H1 (cell line): ENCODE measurements around the gene CNN3.

Experiments used
- CBX5 ChIP-seq: fragments of 300-800, 300-1000 bp; sonication (generic); IDR thresholded peaks from 2 replicates; pipeline ENCODE4 v1.7.1; 2016; ENCODE audit warnings: antibody characterized with exemption, low read length, low read depth
- EP300 ChIP-seq, 2 experiments: IDR thresholded peaks; 1 replicate in 1 of 2; 2 replicates in 1 of 2; pipeline ENCODE4 v1.6.1; 2011 to 2012; ENCODE audit warnings: low read depth in 2 of 2, low read length in 2 of 2, mild to moderate bottlenecking in 2 of 2, borderline replicate concordance in 1 of 2, inconsistent platforms in 1 of 2, moderate library complexity in 1 of 2
- EZH2 ChIP-seq: fragments of 200-600 bp; sonication (generic); IDR thresholded peaks from 2 replicates; pipeline ENCODE4 v1.7.1; 2012; ENCODE audit warnings: low read depth, mild to moderate bottlenecking, moderate library complexity, low read length, inconsistent platforms; ENCODE audit not compliant: severe bottlenecking
- POLR2A ChIP-seq, 2 experiments: IDR thresholded peaks; 1 replicate in 1 of 2; 2 replicates in 1 of 2; pipeline ENCODE4 v1.6.1; 2011; ENCODE audit warnings: low read depth in 2 of 2, low read length in 2 of 2, mild to moderate bottlenecking in 2 of 2; ENCODE audit errors: control extremely low read depth in 1 of 2
- POU5F1 ChIP-seq: IDR thresholded peaks from 2 replicates; pipeline ENCODE4 v1.6.1; 2011; ENCODE audit warnings: low read depth, mild to moderate bottlenecking, low read length, moderate library complexity
- RAD21 ChIP-seq, 2 experiments: IDR thresholded peaks in 1 of 2; conservative IDR thresholded peaks in 1 of 2; 2 replicates each; pipeline ENCODE4 v1.6.1; 2011; ENCODE audit warnings: low read depth in 2 of 2, low read length in 2 of 2, improper control_type of control experiment in 1 of 2, inconsistent platforms in 1 of 2, mild to moderate bottlenecking in 1 of 2, moderate library complexity in 1 of 2
- SIN3A ChIP-seq, 2 experiments: IDR thresholded peaks in 1 of 2; conservative IDR thresholded peaks in 1 of 2; 2 replicates each; pipeline ENCODE4 v1.6.1; 2011 to 2012; ENCODE audit warnings: low read length in 2 of 2, improper control_type of control experiment in 1 of 2, low read depth in 1 of 2, mild to moderate bottlenecking in 1 of 2
- SP1 ChIP-seq: IDR thresholded peaks from 2 replicates; pipeline ENCODE4 v1.6.1; 2011; ENCODE audit warnings: low read depth, low read length
- TEAD4 ChIP-seq: IDR thresholded peaks from 2 replicates; pipeline ENCODE4 v1.6.1; 2012; ENCODE audit warnings: low read depth, low read length, inconsistent platforms, mixed read lengths
- YY1 ChIP-seq: IDR thresholded peaks from 2 replicates; pipeline ENCODE4 v1.6.1; 2011; ENCODE audit warnings: low read depth, mild to moderate bottlenecking, low read length
- ZNF274 ChIP-seq: IDR thresholded peaks from 2 replicates; pipeline ENCODE4 v1.7.0; 2012; ENCODE audit warnings: low read length, borderline replicate concordance; ENCODE audit errors: extremely low read depth
- TF ChIP-seq, protein P1 (sequence below): IDR thresholded peaks from 2 replicates; pipeline ENCODE4 v1.6.1; 2012; ENCODE audit warnings: inconsistent platforms
- TF ChIP-seq, protein P2 (sequence below), 3 experiments: IDR thresholded peaks; 1 replicate in 2 of 3; 2 replicates in 1 of 3; pipeline versions ENCODE4 v1.5.1 to v1.6.1; 2011; ENCODE audit warnings: low read length in 3 of 3, mild to moderate bottlenecking in 3 of 3, inconsistent platforms in 2 of 3, low read depth in 1 of 3, moderate library complexity in 1 of 3; ENCODE audit not compliant: insufficient read depth in 1 of 3; ENCODE audit errors: control extremely low read depth in 1 of 3
- TF ChIP-seq, protein P3 (sequence below): IDR thresholded peaks from 2 replicates; pipeline ENCODE4 v1.6.1; 2012; ENCODE audit warnings: inconsistent platforms

DNA sequence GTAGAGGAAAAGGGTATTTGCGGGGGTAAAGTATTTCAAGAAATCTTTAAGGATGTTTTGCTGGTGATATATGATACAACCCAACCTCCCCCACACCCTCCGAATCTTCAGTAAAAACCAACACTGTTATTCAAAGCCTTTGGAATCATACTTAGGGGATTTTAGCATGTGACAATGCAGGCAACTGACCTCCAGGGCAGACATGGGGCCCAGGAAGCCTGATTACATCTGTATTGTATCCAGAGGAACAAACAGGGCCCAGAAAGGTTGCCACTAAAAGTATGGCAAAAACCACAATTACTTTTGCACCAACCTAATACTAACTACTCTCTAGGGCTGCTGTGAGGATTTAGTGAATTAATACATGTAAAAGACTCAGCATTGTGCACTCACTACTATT, 43.9 kb upstream of the CNN3 start:
- TF ChIP-seq EP300 (IDR thresholded peaks at IDR 0.05; ENCODE audit: borderline replicate concordance in 1 of 2, low read depth in 2 of 2, low read length in 2 of 2), result no peak
- TF ChIP-seq, protein P1, sequence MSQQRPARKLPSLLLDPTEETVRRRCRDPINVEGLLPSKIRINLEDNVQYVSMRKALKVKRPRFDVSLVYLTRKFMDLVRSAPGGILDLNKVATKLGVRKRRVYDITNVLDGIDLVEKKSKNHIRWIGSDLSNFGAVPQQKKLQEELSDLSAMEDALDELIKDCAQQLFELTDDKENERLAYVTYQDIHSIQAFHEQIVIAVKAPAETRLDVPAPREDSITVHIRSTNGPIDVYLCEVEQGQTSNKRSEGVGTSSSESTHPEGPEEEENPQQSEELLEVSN, result no peak
- TF ChIP-seq ZNF274, result no peak
- no peak for TF ChIP-seq YY1
- TF ChIP-seq POU5F1, result no peak
- TF ChIP-seq, protein P2, sequence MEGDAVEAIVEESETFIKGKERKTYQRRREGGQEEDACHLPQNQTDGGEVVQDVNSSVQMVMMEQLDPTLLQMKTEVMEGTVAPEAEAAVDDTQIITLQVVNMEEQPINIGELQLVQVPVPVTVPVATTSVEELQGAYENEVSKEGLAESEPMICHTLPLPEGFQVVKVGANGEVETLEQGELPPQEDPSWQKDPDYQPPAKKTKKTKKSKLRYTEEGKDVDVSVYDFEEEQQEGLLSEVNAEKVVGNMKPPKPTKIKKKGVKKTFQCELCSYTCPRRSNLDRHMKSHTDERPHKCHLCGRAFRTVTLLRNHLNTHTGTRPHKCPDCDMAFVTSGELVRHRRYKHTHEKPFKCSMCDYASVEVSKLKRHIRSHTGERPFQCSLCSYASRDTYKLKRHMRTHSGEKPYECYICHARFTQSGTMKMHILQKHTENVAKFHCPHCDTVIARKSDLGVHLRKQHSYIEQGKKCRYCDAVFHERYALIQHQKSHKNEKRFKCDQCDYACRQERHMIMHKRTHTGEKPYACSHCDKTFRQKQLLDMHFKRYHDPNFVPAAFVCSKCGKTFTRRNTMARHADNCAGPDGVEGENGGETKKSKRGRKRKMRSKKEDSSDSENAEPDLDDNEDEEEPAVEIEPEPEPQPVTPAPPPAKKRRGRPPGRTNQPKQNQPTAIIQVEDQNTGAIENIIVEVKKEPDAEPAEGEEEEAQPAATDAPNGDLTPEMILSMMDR (IDR thresholded peaks at IDR 0.05; ENCODE audit: control extremely low read depth in 1 of 3, insufficient read depth in 1 of 3, low read depth in 1 of 3, low read length in 3 of 3), result no peak
- TF ChIP-seq SIN3A (conservative IDR thresholded peaks at IDR 0.05 in 1 of 2, IDR thresholded peaks at IDR 0.05 in 1 of 2; ENCODE audit: low read depth in 1 of 2, low read length in 2 of 2), result no peak
- TF ChIP-seq, protein P3, sequence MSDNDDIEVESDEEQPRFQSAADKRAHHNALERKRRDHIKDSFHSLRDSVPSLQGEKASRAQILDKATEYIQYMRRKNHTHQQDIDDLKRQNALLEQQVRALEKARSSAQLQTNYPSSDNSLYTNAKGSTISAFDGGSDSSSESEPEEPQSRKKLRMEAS, result no peak
- no peak for TF ChIP-seq SP1
- TF ChIP-seq CBX5, result no peak
- TF ChIP-seq POLR2A (IDR thresholded peaks at IDR 0.05; ENCODE audit: control extremely low read depth in 1 of 2, low read depth in 2 of 2, low read length in 2 of 2), result no peak
- no peak for TF ChIP-seq TEAD4
- TF ChIP-seq RAD21 (IDR thresholded peaks at IDR 0.05 in 1 of 2, conservative IDR thresholded peaks at IDR 0.05 in 1 of 2; ENCODE audit: low read depth in 2 of 2, low read length in 2 of 2), result no peak
- no peak for TF ChIP-seq EZH2
